ENCODE measurements around the gene OLAH.

The OLAH gene

GRCh38 chr10:15072358-15072757 lies 28.6 kb downstream of the OLAH start:
- no peak overlapping the region for H3K4me3 ChIP-seq (ENCODE audit: low read depth, low read length)
- no peak for TF ChIP-seq CTCF (conservative IDR thresholded peaks at IDR 0.05; ENCODE audit: low read depth, low read length)
- DNase-seq (ENCODE audit: low read depth): no peak

DNA sequence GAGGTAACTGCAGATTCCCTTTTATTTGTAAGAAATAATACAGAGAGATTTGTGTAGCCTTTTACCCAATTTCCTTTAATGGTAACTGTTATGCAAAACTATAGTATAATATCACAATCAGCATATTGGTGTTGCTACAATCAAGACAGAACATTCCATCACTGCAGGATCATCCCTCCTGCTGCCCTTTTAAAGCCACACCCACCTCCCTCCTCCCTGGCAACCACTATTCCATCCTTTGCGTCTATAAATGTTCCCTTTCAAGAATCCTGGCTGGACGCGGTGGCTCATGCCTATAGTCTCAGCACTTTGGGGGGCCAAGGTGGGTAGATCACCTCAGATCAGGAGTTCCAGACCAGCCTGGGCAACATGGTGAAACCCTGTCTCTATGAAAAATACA lies 31.7 kb downstream of the OLAH start:
- no peak for TF ChIP-seq CTCF (conservative IDR thresholded peaks at IDR 0.05; ENCODE audit: low read depth, low read length)
- no peak overlapping the region for H3K4me3 ChIP-seq (ENCODE audit: low read depth, low read length)
- peak; percentile 51 for DNase-seq (ENCODE audit: low read depth)

DNA sequence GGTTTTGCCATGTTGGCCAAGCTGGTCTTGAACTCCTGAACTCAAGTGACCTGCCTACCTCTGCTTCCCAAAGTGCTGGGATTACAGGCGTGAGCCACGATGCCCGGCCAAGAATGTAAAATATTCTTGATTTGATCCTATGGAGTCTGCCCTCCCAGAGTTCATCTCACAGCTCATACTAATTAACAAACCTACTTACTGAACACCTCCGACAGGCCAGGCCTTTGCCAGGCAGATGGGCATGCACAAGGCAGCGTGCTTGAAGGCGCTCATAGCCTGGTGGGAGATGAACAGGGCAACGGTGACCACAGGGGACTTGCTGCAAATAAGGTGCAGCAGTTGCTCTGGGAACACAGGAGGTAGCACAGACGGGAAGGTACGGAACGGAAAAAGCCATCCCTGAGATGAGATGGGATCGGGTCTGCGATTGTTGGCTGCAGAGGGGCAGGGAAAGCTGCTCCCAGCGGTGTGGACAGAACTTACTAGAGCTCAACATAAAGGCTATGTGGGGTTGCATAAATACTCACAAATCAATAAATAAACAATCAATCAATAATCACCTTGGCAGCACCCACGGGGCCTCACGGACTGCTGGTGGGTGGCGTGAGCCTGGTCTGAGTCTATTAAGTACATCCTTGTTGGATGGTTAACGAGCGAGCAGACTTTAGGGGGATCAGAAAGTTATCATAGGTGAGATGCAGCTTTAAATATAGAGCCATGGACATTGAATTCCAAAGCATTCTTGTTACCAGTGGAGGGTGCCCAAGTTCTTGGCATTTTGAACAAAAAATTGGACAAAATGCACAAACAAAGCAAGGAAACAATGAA lies 40.1 kb downstream of the OLAH start:
- peak; percentile 8 for TF ChIP-seq CTCF (conservative IDR thresholded peaks at IDR 0.05; ENCODE audit: low read depth, low read length)

DNA sequence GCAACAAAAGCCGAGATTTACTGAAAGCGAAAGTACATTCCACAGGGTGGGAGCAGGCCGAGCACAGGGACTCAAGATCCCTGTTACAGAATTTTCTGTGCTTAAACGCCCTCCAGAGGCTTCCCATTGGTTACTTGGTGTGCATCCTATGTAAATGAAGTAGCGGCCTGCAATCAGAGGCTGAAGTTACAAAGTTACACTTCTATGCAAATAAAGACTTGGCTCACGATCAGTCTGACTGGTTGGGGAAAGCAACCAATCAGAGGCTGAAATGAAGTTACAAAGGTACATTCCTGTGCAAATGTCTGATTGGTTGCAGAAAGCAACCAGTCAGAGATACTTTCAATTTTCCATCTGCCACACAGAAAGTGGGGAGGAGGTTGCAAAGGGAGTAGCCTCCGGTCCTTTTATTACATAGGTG lies 40.8 kb downstream of the OLAH start:
- DNase-seq (ENCODE audit: low read depth): peak; percentile 100
- H3K4me3 ChIP-seq (ENCODE audit: low read depth, low read length): peak overlapping the region; percentile 62
- peak; percentile 0 for TF ChIP-seq CTCF (conservative IDR thresholded peaks at IDR 0.05; ENCODE audit: low read depth, low read length)

More for the DNA sequence above, 40.1 kb downstream of the OLAH start:
- no peak for DNase-seq (ENCODE audit: low read depth)
- H3K4me3 ChIP-seq (ENCODE audit: low read depth, low read length): peak overlapping the region; percentile 62

DNA sequence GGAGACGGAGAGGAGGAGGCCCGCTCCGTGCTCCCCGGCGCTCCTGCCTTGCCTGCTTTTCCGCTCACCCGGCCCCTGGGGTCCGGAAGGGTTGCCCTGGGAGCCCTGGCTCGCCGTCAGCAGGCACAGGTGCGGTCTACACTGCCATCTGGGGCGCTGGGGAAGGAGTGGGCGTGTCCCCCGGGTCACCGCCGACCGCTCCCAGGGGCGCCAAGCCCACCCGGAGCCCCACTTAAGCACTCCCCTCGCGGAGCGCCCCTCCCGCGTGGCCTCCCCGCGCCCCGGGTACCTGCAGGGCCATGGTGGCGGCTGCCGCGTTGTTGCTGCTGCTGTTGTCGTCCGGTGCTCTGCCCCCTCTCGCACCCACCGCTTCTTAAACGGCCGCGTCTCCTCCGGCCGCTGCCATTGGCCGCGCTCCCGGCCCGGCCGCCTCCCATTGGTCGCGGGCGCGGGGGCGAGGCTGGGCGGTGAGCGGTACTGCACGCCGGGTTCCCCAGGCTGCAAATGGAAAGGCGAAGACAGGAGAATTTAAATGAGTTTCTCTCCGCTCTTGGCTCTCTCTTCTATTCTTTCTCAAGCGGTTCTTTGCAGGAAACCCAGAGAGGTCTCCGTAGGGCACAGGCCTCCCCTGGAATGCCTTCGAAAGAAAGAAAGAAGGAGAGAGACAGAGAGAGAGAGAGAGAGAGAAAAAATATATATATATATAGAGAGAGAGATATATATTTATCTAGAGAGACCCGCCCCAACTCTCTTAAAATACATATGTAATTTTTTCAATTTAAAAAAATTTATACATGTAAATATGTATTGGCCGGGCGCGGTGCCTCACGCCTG lies 44.9 kb downstream of the OLAH start, which contains the start of gene ACBD7:
ACBD7 (minus strand) TSS at position 349 of the 834 bp plus-strand sequence; CDS start at position 301, 48 bp downstream.
- TF ChIP-seq CTCF (conservative IDR thresholded peaks at IDR 0.05; ENCODE audit: low read depth, low read length): peak; percentile 25
- peak within 1 kb of the TSS; percentile 72 for H3K4me3 ChIP-seq (ENCODE audit: low read depth, low read length)
- DNase-seq (ENCODE audit: low read depth): peak; percentile 81

GRCh38 chr10:15091418-15091817 lies 47.7 kb downstream of the OLAH start:
- TF ChIP-seq CTCF (conservative IDR thresholded peaks at IDR 0.05; ENCODE audit: low read depth, low read length): no peak
- H3K4me3 ChIP-seq (ENCODE audit: low read depth, low read length): no peak overlapping the region
- no peak for DNase-seq (ENCODE audit: low read depth)

Measured in choroid plexus epithelial cell (primary cell).